GM18511 (cell line): Measurements from ENCODE around the gene ZNF529.
"Not testable (repeated sequence)": the region's sequence is repeated elsewhere in the genome, so short reads cannot be mapped to it uniquely, and the experiment has no call there.

ENCODE experiments used
- ATAC-seq: cut with Tn5 transposase; IDR thresholded peaks from one replicate; pipeline ENCODE4 v1.9.1; 2021; ENCODE audit warnings: mild to moderate bottlenecking, moderate library complexity; ENCODE audit not compliant: unreplicated experiment

The ZNF529 gene

DNA sequence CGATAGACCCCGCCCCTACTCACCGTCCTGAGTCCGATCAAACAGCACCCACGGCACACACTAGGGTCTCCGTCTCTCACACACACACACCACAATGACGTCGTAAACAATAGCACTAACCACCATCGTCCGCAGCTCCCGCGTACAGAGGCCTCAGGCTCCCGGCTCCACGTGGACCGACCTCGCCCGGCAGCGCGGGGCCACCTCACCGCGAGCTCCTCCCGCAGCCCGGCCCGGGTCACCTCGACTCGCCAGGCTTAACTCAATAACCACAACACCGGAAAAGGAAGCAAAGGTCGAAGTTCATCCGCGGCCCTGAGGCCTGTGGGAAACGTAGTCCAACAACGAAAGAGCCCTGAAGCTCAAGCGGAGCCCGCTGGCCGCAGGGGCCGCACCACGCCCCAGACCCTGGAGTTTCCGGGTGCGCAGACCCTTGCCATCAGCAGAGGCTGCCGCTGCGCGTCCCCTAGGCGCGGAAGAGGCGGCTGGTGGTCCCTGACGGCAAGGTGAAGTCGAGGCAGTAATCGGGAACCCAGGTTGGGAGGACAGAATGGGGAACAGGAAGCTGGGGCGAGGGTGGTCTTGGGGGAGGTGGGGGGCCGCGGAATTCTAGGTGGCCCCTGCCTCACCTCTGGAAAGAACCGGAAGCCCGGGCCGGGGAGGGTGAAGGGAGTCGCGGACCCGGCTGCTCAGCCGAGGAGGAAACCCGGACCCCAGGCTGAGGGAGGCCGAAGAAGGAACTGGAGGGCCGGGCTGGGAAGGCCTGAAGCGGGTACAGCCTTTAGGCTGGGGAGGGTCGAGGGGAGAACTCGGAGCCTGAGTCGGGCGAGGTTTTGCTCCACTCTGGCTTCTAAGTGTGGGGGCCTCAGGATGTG is at the start of gene ZNF529:
Gene ZNF529 (minus strand): TSS at position 273 of the 875 bp plus-strand sequence. CDS start 946 bp downstream, outside the sequence.
- peak; percentile 93 for ATAC-seq

DNA sequence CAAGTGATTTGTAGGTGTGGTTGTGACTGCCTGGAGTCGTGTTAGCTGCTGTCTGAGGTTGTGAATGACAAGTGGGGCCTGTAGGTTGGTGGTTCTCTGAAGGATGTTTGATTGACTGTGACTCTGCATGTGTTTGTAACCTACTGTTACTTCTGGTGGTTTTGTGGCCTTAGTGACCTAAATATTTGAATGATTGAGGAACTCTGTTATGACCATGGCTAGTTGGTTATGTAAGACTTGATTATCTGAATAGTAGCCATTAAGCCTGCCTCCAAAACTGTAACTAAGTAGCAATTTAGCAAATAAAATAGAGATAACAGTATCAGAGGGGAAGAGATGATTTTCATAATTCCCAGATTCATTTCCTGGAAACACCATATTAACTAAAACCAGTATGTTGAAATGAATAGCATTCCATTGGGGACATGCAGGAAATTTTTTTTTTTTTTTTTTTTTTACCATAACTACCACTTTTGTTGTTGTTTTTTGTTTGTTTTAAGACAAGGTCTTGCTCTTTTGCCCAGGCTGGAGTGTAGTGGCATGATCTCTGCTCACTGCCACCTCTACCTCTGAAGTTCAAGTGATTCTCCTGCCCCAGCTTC is 32.9 kb upstream of the ZNF529 start:
- ATAC-seq, result peak; percentile 21

- peak; percentile 85 for ATAC-seq
Observed at GRCh38 chr19:36605101-36605876, 32.2 kb upstream of the ZNF529 start, which contains the start of gene ZNF382. TSS of gene ZNF382 (plus strand) at chr19:36605313. CDS start at chr19:36609915, 4,602 bp downstream.

DNA sequence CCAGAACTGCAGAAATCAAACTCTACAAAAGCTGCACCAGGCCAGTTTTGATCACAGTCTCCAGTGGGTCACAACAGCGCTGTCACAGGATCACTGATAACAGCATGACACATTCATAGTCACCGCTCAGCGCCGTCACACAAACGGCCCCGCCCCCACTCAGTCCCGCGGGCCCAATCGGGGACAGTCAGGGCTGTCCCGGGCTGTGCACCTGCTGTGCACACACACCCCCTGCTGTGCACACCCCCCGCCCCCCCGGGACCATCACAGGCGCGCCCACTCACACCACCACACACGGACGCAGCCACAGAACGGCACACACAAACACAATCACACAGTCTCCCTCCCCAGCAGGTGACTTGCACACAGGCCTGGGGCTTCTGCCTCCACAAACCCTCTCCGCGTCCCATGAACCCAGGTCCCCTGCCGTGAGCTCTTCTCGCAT is 31.6 kb upstream of the ZNF529 start:
- peak; percentile 85 for ATAC-seq

DNA sequence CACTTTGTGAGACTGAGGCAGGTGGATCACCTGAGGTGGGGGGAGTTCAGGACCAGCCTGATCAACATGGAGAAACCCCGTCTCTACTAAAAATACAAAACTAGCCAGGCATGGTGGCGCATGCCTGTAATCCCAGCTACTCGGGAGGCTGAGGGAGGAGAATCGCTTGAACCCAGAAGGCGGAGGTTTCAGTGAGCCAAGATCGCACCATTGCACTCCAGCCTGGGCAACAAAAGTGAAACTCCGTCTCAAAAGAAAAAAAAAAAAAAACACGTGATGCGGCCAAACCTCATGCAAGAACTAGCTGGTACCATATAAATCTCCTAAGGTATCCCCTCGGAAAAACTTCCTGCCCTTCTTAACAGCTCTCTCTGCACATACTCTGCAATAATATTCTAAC is 29.6 kb upstream of the ZNF529 start:
- ATAC-seq, result not testable (repeated sequence)

DNA sequence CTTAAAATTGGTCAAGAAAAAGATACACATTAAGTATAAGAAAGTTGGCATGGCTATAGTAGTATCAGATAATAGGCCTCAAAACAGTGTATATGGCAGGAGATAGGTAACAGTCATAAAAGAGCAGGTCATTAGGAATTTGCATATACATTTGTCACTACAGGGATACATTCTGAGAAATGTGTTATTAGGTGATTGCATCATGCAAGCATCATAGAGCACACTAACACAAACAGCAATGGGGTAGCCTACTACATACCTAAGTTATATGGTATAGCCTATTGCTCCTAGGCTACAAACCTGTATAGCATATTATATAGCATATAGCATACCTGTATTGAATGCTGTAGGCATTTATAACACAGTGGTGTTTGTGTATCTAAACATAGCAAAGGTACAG is 6.2 kb upstream of the ZNF529 start:
- ATAC-seq, result no peak

DNA sequence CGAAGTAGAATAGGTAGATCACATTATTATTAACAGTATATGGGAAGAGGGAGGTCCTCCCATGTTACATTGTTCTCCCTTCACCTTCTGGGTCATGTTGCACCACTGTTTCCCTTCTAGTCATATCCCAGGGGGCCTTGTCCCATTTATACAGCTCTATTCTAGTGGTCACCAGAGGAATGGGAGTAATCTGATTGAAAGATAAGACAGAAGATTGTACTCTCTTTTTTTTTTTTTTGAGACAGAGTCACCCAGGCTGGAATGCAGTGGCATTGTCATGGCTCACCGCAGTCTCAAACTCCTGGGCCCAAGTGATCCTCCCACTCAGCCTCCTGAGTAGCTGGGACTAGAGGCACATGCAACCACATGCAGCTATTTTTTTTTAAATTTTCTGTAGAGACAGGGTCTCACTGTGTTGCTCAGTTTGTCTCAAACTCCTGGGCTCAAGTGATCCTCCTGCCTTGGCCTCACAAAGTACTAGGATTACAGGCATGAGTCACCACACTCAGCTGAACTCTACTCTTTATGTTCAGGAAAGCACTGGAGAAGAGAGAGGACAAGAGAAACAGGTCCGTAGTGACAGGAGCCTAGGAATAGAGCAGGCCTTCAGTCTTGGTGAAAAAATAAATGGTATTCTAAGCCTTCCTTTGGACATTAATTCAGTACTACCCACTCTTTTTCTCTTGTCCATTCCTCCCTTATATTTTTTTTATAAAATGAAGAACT is 4.3 kb upstream of the ZNF529 start:
- no peak for ATAC-seq

DNA sequence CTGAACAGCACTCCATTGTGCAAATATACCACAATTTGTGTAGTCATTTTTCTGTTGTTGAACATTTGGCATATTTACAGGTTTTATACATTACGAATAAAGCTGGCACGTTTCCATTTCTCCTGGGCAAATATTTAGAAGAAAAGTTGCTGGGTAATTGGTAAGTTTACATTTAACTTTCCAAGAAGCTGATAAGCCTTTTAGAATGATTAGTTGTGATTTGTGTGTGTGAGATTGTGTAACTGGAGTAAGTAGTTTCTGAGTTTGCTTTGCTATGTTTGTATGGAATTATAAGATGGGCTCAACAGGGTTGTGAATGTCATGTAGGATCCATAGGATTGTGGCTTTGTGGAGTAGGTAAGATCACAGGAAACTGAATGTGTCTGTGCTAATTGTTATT is 1.6 kb upstream of the ZNF529 start:
- ATAC-seq, result no peak

- peak; percentile 18 for ATAC-seq
Observed at GRCh38 chr19:36573895-36574720, 1.0 kb upstream of the ZNF529 start.

GRCh38 chr19:36572593-36573019 is 486 bp downstream of the ZNF529 start:
- ATAC-seq, result no peak

DNA sequence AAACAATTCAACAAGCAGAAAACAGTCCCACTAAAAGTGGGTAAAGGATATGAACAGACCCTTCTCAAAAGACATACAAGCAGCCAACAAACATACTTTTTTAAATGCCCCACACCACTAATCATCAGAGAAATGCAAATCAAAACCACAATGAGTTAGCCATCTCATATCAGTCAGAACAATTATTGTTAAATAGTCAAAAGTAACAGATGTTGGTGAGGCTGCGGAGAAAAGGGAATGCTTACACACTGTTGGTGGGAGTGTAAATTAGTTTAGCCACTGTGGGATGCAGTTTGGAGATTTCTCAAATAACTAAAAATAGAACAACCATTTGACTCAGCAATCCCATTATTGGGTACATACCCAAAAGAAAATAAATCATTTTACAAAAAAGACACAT is 8.7 kb downstream of the ZNF529 start:
- ATAC-seq, result no peak

DNA sequence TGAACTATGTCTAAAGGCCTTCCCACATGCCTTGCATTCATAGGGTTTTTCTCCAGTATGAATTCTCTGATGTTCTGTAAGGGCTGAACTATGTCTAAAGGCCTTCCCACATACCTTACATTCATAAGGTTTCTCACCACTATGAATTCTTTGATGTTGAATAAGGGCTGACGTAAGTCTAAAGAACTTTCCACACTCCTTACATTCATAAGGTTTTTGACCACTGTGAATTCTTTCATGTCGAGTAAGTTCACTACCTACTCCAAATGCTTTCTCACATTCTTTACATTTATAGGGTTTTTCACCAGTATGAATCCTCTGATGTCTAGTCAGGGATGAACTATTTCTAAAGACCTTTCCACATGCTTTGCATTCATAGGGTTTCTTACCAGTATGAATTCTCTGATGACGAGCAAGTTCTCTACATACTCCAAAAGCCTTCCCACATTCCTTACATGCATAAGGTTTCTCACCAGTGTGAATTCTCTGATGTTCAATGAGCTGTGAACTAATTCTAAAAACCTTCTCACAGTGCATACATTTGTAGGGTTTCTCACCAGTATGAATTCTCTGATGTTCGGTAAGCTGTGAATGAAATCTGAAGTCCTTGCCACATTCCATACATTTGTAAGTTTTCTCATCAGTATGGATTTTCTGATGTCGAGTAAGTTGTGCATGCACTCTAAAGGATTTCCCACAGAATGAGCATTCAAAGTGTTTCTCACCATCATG is 25.9 kb downstream of the ZNF529 start:
- ATAC-seq, result no peak

GRCh38 chr19:36528921-36529518 is 44.1 kb downstream of the ZNF529 start:
- ATAC-seq, result peak; percentile 33

- peak; percentile 91 for ATAC-seq
Observed at GRCh38 chr19:36528194-36528920, 44.7 kb downstream of the ZNF529 start, which contains the start of gene ZNF260. TSS of gene ZNF260 (minus strand) at chr19:36528271. CDS start at chr19:36515238, 13,033 bp downstream.

- no peak for ATAC-seq
Observed at GRCh38 chr19:36527873-36528193, 45.3 kb downstream of the ZNF529 start.

GRCh38 chr19:36527341-36527740 is 45.8 kb downstream of the ZNF529 start:
- no peak for ATAC-seq

DNA sequence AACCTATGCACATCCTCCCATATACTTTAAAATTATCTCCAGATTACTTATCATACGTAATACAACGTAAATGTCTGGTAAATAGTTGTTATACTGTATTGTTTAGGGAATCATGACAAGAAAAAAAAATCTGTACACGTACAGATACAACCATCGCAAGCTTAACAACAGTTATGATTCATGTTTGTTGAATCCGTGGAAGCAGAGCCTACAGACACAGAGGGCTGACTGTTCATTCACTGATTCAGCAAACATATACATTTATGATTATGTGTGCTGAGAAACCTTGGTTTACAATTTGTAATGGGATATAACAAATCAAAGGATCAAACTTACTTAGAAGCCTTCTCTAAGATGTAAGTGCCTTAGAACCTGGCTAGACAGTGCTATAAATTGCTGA is 46.5 kb downstream of the ZNF529 start:
- ATAC-seq, result no peak

DNA sequence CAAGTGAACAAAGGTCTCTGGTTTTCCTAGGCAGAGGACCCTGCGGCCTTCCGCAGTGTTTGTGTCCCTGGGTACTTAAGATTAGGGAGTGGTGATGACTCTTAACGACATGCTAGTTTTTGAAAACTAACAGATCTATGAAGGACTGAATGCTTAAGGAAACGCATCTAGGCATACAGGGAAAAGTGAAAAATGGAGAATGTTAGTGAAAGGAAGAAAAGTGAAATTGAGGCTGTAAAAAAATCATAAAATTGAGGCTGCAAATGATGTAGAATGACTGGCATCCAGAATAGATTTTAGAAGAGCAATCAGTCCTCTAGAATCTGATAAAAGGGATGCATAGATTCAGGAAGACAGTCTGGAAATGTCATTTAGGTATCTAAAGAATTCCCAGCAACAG is 48.5 kb downstream of the ZNF529 start:
- ATAC-seq, result no peak
